AG20443 (cell line): Measurements from ENCODE around the gene ATP7B.

Experiments used
- DNase-seq: peaks from one replicate; pipeline ENCODE4 v3.0.0; 2012; ENCODE audit warnings: low spot score, mixed read lengths

ATP7B gene

DNA sequence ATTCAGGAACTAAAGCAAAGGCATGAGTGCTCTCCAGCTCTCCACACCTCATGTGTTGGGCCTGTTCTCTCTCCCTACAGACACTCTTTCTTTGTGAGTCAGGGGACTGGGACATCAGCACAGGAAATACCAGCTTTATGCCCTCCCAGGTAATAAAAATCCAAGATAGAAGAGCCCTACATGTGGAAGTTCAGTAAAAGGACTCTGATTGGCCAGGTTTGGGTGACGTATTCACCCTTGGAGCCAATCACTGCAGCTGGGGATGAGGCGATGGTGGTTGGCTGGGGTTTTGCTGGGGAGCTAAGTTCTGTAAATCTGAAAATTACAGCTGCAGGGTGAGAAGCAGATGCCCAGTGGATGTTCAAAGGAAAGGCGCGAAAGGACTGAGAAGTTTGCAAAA lies 117.0 kb downstream of the ATP7B start:
- DNase-seq, result no peak

GRCh38 chr13:51892657-51893056 lies 118.6 kb downstream of the ATP7B start:
- DNase-seq, result no peak

DNA sequence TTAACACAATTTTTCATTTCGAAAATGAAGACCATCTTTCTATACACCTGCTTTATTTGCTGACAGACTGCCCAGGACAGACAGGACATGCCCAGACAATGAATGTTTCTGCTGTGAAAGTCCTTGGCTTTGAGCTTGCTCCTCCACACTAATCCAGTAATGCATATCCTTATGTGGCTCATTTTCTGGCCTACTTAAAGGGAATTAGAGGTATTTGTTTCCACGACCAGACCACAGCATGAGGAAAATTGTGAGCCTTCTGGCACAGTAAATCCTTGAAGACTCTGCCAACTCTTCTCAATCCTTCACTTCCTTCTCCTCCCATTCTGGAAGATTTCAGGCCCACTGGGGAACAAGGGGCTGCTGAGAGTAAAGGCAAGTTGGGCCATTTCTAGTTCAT lies 123.8 kb downstream of the ATP7B start:
- no peak for DNase-seq

GRCh38 chr13:51885651-51886050 lies 125.6 kb downstream of the ATP7B start:
- DNase-seq, result no peak

- no peak for DNase-seq
These were observed 128.0 kb downstream of the ATP7B start for GRCh38 chr13:51883226-51883600.
